Osteocyte (in vitro differentiated cells): ENCODE measurements around the gene CCDC116. TPM values are rescaled to one million over a fixed set of nuclear protein-coding genes. Genes with fewer than 3 reads are reported as not detected.

ENCODE experiments used
- DNase-seq: peaks from one replicate; pipeline ENCODE4 v3.0.0; 2021; ENCODE audit warnings: mixed read lengths; ENCODE audit not compliant: unreplicated experiment; ENCODE audit errors: extremely low spot score
- H3K27ac Mint-ChIP-seq: one replicate; pipeline ENCODE4 v1.8.0; 2021; ENCODE audit warnings: mild to moderate bottlenecking, mixed read lengths; ENCODE audit not compliant: unreplicated experiment
- H3K27me3 Mint-ChIP-seq: one replicate; pipeline ENCODE4 v1.8.0; 2021; ENCODE audit warnings: mixed read lengths; ENCODE audit not compliant: unreplicated experiment
- H3K36me3 Mint-ChIP-seq: one replicate; pipeline ENCODE4 v1.8.0; 2021; ENCODE audit warnings: mixed read lengths; ENCODE audit not compliant: unreplicated experiment
- H3K4me1 Mint-ChIP-seq: one replicate; pipeline ENCODE4 v1.8.0; 2021; ENCODE audit warnings: mixed read lengths; ENCODE audit not compliant: unreplicated experiment
- H3K4me3 Mint-ChIP-seq: one replicate; pipeline ENCODE4 v1.8.0; 2021; ENCODE audit warnings: mild to moderate bottlenecking, moderate library complexity, mixed read lengths; ENCODE audit not compliant: unreplicated experiment
- H3K9me3 Mint-ChIP-seq: one replicate; pipeline ENCODE4 v1.8.0; 2021; ENCODE audit warnings: mixed read lengths; ENCODE audit not compliant: unreplicated experiment
- CTCF ChIP-seq: fragments of 200-600 bp; sonication (generic); IDR thresholded peaks from 2 replicates; pipeline ENCODE4 v1.5.0; 2021; ENCODE audit warnings: antibody characterized with exemption, mild to moderate bottlenecking, moderate library complexity
- total RNA-seq: library from RNA; stranded (reverse); gene quantifications from 2 replicates; pipeline ENCODE4 v1.2.1, GENCODE V29; 2021

The CCDC116 gene
- total RNA-seq, 1 donor from 2014 or later, result 0.59 TPM

GRCh38 chr22:21589396-21589795, 43.2 kb upstream of the CCDC116 start:
- no peak for TF ChIP-seq CTCF
- Mint-ChIP-seq H3K27ac (no peak overlapping the region), H3K4me1 (peaks cover 18% of the 10 kb centered on the region), H3K27me3 (no peaks in the 10 kb centered on the region), H3K4me3 (no peak overlapping the region), H3K9me3 (no peaks in the 10 kb centered on the region), H3K36me3 (peaks cover 16% of the 10 kb centered on the region)
- DNase-seq, result no peak

- H3K27me3 Mint-ChIP-seq, result no peaks in the 10 kb centered on the region
- H3K9me3 Mint-ChIP-seq, result no peaks in the 10 kb centered on the region
- H3K36me3 Mint-ChIP-seq, result peaks cover 27% of the 10 kb centered on the region
- H3K4me1 Mint-ChIP-seq, result peaks cover 18% of the 10 kb centered on the region
- DNase-seq, result no peak
- H3K27ac Mint-ChIP-seq, result peak overlapping the region; percentile 54
- no peak overlapping the region for H3K4me3 Mint-ChIP-seq
- no peak for TF ChIP-seq CTCF
These were observed 41.5 kb upstream of the CCDC116 start for GRCh38 chr22:21590809-21591641.

GRCh38 chr22:21591695-21592094, 40.9 kb upstream of the CCDC116 start:
- Mint-ChIP-seq H3K9me3 (no peaks in the 10 kb centered on the region), H3K4me1 (peaks cover 18% of the 10 kb centered on the region), H3K27ac (no peak overlapping the region), H3K27me3 (no peaks in the 10 kb centered on the region), H3K36me3 (peaks cover 28% of the 10 kb centered on the region), H3K4me3 (no peak overlapping the region)
- no peak for TF ChIP-seq CTCF
- no peak for DNase-seq

- Mint-ChIP-seq H3K4me3 (no peak overlapping the region), H3K36me3 (peaks cover 30% of the 10 kb centered on the region), H3K4me1 (peaks cover 18% of the 10 kb centered on the region), H3K27me3 (no peaks in the 10 kb centered on the region), H3K9me3 (no peaks in the 10 kb centered on the region), H3K27ac (no peak overlapping the region)
- TF ChIP-seq CTCF, result no peak
- DNase-seq, result no peak
These were observed 40.1 kb upstream of the CCDC116 start for GRCh38 chr22:21592422-21592821.

GRCh38 chr22:21593406-21594232, 38.9 kb upstream of the CCDC116 start:
- Mint-ChIP-seq H3K36me3 (peaks cover 30% of the 10 kb centered on the region), H3K4me1 (peaks cover 16% of the 10 kb centered on the region), H3K9me3 (no peaks in the 10 kb centered on the region), H3K27me3 (no peaks in the 10 kb centered on the region), H3K4me3 (no peak overlapping the region), H3K27ac (no peak overlapping the region)
- no peak for DNase-seq
- TF ChIP-seq CTCF, result peak; percentile 30
